ENCODE results near the gene TTBK1. TPM values are rescaled to one million over a fixed set of nuclear protein-coding genes. Genes with fewer than 3 reads are reported as not detected.

The TTBK1 gene
- total RNA-seq, 1 donor from 2014 or later = 0.09 TPM

DNA sequence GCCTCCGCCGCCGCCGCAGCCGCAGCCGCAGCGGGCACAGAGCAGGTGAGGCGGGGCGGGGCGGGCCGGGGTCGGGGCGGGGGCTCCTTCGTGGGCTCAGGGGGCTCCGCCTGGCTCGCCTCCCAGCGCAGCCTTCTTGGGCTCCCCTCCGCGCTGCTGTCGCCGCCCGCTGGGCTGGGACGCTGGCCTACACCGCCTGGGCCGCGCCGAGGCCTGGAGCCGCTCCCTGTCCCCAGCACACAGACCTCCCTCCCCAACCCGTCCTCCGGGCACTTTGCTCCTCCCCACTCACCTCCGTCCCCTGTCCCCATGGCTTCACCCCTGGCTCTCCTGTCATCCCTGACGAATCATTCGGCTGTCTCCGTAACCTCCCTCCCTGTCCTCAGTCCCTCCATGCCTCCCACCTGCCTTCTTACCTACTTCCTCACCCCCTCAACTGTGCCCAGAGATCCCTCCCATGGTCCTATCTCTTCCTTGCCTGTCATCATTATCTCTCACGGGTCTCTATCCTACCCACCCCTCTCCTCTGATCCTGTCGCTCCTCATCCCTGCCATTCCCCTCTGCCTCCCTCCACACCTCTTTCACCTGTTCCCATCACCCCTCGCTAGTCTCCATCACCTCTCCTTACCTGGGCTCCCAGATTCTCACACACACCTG lies 512 bp downstream of the TTBK1 start:
- peaks cover 47% of the 10 kb centered on the region for H3K27me3 ChIP-seq (ENCODE audit: low read depth)
- no peak overlapping the region for H3K27ac ChIP-seq
- peaks cover 6% of the 10 kb centered on the region for H3K4me1 ChIP-seq
- TF ChIP-seq, protein P1, sequence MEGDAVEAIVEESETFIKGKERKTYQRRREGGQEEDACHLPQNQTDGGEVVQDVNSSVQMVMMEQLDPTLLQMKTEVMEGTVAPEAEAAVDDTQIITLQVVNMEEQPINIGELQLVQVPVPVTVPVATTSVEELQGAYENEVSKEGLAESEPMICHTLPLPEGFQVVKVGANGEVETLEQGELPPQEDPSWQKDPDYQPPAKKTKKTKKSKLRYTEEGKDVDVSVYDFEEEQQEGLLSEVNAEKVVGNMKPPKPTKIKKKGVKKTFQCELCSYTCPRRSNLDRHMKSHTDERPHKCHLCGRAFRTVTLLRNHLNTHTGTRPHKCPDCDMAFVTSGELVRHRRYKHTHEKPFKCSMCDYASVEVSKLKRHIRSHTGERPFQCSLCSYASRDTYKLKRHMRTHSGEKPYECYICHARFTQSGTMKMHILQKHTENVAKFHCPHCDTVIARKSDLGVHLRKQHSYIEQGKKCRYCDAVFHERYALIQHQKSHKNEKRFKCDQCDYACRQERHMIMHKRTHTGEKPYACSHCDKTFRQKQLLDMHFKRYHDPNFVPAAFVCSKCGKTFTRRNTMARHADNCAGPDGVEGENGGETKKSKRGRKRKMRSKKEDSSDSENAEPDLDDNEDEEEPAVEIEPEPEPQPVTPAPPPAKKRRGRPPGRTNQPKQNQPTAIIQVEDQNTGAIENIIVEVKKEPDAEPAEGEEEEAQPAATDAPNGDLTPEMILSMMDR (IDR thresholded peaks at IDR 0.05) = no peak
- no peaks in the 10 kb centered on the region for H3K9me3 ChIP-seq
- no peak overlapping the region for H3K4me3 ChIP-seq
- DNase-seq = no peak
- intact Hi-C loops (cut with DNase I) = no loop called here
- H3K36me3 ChIP-seq = no peaks in the 10 kb centered on the region
- no peak for ATAC-seq

DNA sequence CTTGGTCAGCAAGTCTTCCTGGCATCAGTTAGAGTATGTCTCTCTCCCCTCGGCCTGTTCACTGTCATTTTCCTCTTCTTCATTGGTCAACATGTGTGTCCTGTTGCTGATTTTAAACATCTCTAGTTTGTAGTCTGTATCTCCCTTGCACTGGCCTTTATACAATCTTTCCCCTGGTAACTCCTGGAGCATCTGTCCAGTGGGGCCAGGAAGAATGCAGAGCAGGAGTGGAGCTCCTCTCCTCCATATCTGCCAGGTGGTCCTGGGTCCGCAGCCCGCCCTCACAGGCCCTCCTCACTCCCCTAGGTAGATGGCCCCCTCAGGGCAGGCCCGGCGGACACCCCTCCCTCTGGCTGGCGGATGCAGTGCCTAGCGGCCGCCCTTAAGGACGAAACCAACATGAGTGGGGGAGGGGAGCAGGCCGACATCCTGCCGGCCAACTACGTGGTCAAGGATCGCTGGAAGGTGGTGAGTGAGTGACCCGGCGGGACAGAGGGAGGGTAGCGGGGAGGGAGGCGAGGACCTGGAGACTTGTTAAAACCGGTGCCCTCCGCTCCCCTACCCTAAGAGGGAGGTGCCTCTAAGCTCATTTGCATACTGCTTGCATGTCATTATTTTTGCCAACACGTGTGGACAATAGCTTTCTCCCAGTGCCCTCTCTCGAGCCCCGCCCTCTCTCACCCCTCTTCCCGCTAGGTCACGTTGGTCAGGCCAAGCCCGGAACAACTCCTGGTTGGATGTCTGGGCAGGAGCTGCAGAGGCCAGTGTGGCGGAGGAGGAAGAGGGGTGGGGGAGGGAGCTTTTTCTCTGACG lies 3.2 kb downstream of the TTBK1 start:
- intact Hi-C loops (cut with DNase I) = no loop called here
- Histone ChIP-seq H3K4me1 (peaks cover 6% of the 10 kb centered on the region), H3K4me3 (peak overlapping the region; percentile 78), H3K9me3 (no peaks in the 10 kb centered on the region), H3K36me3 (no peaks in the 10 kb centered on the region), H3K27me3 (ENCODE audit: low read depth) (peaks cover 41% of the 10 kb centered on the region), H3K27ac (peak overlapping the region; percentile 46)
- TF ChIP-seq, protein P1 (IDR thresholded peaks at IDR 0.05) = no peak
- ATAC-seq (peak; percentile 89 to 92), DNase-seq (peak; percentile 90)

DNA sequence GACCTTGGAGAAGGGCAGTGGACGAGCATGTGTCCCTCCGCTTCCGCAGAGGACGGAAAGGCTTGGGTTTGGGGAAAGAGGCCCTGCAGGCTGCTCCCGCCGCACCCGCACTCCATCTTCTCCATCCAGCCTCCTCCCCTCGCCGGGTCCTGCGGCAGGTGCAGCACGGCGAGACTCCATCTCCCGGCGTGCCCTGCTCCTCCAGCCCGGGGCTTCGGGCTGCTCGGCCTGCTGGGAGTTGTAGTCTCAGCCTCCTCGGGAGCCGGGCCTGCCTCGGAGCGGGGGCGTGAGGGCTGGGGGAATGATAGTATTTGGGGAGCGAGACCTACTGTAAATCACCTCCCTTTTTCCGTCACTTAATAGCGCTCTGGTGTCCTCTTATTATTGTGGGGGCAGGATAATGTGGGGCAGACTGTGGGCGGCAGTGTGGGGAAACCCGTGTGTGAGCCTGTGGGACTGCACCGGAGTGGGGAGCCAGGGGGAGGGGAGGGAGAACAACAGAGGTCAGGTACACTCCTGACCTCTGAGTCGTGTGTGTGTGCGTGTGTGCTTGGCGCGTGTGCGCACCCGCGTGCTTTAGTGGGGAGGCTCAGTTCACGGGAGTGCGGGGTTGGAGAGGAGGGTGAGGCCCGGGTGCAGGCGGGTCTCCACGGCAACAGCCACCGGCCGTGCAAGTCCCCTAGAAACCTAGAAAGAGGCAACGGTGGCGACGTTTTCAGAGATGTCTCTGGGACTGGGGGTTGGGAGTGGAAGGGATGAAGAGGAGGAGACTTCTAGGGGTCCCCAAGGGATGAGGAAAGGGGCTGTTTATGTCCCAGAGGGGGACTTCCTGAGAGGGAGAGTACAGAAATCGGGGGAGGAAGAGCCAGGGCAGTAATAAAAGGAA lies 4.1 kb downstream of the TTBK1 start:
- intact Hi-C loops (cut with DNase I) = no loop called here
- H3K9me3 ChIP-seq = no peaks in the 10 kb centered on the region
- DNase-seq = peak; percentile 91
- peak overlapping the region; percentile 78 for H3K4me3 ChIP-seq
- H3K27ac ChIP-seq = peak overlapping the region; percentile 46
- no peaks in the 10 kb centered on the region for H3K36me3 ChIP-seq
- H3K4me1 ChIP-seq = peaks cover 6% of the 10 kb centered on the region
- ATAC-seq = peak; percentile 96 to 99
- TF ChIP-seq, protein P1 (IDR thresholded peaks at IDR 0.05) = no peak
- peaks cover 38% of the 10 kb centered on the region for H3K27me3 ChIP-seq (ENCODE audit: low read depth)

DNA sequence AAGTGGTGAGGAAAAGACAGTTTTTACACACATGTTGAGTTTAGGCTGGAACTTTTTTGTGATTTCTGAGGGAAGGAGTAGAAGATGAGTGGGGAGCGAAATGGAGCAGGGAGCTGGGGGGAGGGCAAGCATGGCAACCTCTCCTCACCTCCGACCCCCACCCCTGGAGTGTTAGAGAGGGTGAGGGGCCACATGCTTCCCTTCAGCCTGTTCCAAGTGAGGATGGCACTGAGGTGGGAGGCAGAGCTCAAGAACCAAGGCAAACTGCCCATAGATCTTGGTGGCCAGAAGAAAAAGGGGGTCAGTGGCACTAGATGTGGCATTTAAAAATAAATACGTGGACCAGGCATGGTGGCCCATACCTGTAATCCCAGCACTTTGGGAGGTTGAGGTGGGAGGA lies 4.8 kb downstream of the TTBK1 start:
- Histone ChIP-seq H3K27ac (no peak overlapping the region), H3K9me3 (no peaks in the 10 kb centered on the region), H3K27me3 (ENCODE audit: low read depth) (peaks cover 37% of the 10 kb centered on the region), H3K4me1 (peaks cover 6% of the 10 kb centered on the region), H3K4me3 (peak overlapping the region; percentile 78), H3K36me3 (no peaks in the 10 kb centered on the region)
- no peak for DNase-seq
- intact Hi-C loops (cut with DNase I) = no loop called here
- TF ChIP-seq, protein P1 (IDR thresholded peaks at IDR 0.05) = no peak
- no peak for ATAC-seq

DNA sequence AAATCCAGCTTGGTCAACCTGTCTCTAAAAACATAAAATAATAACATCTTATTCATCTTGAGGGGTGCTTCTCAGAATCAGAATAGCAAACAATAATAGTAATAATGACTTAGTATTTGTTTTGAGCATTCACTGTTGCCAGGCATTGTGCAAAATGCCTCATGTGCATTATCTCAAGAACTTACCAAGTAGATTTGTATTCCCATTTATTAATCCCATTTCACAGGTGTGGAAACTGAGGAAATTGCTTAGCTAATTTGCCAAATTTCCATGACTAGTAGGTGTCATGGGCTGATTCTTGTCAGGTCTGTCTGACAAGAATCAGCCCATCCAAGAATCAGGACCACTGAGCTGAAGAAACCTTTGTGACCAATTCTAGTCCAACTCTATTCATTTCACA lies 5.5 kb downstream of the TTBK1 start:
- no peak overlapping the region for H3K27ac ChIP-seq
- intact Hi-C loops (cut with DNase I) = no loop called here
- TF ChIP-seq, protein P1 (IDR thresholded peaks at IDR 0.05) = no peak
- DNase-seq (no peak), ATAC-seq (no peak)
- peaks cover 32% of the 10 kb centered on the region for H3K27me3 ChIP-seq (ENCODE audit: low read depth)
- H3K4me3 ChIP-seq = no peak overlapping the region
- no peaks in the 10 kb centered on the region for H3K9me3 ChIP-seq
- H3K4me1 ChIP-seq = peaks cover 6% of the 10 kb centered on the region
- H3K36me3 ChIP-seq = no peaks in the 10 kb centered on the region
